Measurements from ENCODE around the gene MOB4. TPM values are rescaled to one million over a fixed set of nuclear protein-coding genes. Genes with fewer than 3 reads are reported as not detected.

The MOB4 gene
- total RNA-seq, 1 donor from 2014 or later = 25.1 TPM

- H3K9me3 ChIP-seq (ENCODE audit: control insufficient read depth in 3 of 3, low read length in 3 of 3) = no peaks in the 10 kb centered on the region
- H3K9ac ChIP-seq (ENCODE audit: low read depth in 1 of 3, low read length in 3 of 3) = peak overlapping the region in 1 of 3 donors; percentile 7
- no peak overlapping the region for H3K27ac ChIP-seq (ENCODE audit: low read depth, low read length)
- no peak overlapping the region for H3K4me3 ChIP-seq (ENCODE audit: low read length in 3 of 3)
- H3K27me3 ChIP-seq (ENCODE audit: control insufficient read depth in 3 of 3, insufficient read depth in 3 of 3, low read length in 3 of 3) = no peaks in the 10 kb centered on the region
- peaks cover 30 to 46% (median 34%) of the 10 kb centered on the region in 3 donors for H3K4me1 ChIP-seq (ENCODE audit: control insufficient read depth in 3 of 3, insufficient read depth in 3 of 3, low read length in 3 of 3)
- H3K36me3 ChIP-seq (ENCODE audit: control insufficient read depth in 3 of 3, insufficient read depth in 3 of 3, low read length in 3 of 3) = peaks cover 22 to 48% (median 45%) of the 10 kb centered on the region in 3 donors
Measured at GRCh38 chr2:197497326-197497725, 18.5 kb upstream of the MOB4 start.

- H3K4me3 ChIP-seq (ENCODE audit: low read length in 3 of 3) = peak overlapping the region; percentile 86 to 90 (median 89)
- no peaks in the 10 kb centered on the region for H3K9me3 ChIP-seq (ENCODE audit: control insufficient read depth in 3 of 3, low read length in 3 of 3)
- H3K36me3 ChIP-seq (ENCODE audit: control insufficient read depth in 3 of 3, insufficient read depth in 3 of 3, low read length in 3 of 3) = peaks cover 18 to 41% (median 37%) of the 10 kb centered on the region in 3 donors
- peak overlapping the region; percentile 90 to 97 (median 95) for H3K9ac ChIP-seq (ENCODE audit: low read depth in 1 of 3, low read length in 3 of 3)
- H3K27ac ChIP-seq (ENCODE audit: low read depth, low read length) = peak overlapping the region; percentile 95
- H3K4me1 ChIP-seq (ENCODE audit: control insufficient read depth in 3 of 3, insufficient read depth in 3 of 3, low read length in 3 of 3) = peaks cover 31 to 47% (median 35%) of the 10 kb centered on the region in 3 donors
- H3K27me3 ChIP-seq (ENCODE audit: control insufficient read depth in 3 of 3, insufficient read depth in 3 of 3, low read length in 3 of 3) = no peaks in the 10 kb centered on the region
Measured at GRCh38 chr2:197498235-197498936, 17.5 kb upstream of the MOB4 start.

DNA sequence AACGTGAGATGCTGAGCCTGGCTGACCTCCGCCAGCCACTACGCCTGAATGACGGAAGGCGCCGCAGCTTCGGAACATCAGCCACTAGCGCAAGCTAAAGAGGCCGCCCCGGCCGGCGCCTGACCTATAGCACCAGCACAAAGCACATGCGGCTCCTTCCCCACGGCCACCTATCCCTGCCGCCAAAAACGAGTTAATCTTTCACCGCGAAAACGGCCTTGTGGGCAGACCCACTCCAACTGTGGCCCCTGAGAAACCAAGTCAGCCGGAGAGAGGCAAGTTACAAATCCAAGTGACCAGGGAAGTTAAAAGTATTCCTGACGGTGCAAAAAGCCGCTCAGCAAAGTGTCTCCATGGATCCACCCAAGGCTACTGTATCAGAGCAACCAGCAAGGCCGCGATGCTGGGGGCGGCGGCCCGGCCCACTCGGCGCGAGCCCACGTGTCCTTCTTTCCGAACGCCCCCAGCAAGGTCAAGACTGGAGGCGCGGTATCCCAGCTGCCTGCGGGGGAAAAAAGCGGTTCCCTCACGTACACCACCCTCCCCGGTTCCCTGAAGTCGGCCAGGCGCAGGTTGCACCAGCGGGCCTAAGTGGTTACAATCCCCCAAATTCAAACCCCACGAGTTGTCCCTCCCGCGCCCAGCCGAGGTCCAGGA is 16.8 kb upstream of the MOB4 start:
- Histone ChIP-seq H3K4me1 (ENCODE audit: control insufficient read depth in 3 of 3, insufficient read depth in 3 of 3, low read length in 3 of 3) (peaks cover 31 to 47% (median 35%) of the 10 kb centered on the region in 3 donors), H3K4me3 (ENCODE audit: low read length in 3 of 3) (peak overlapping the region; percentile 86 to 90 (median 89)), H3K9ac (ENCODE audit: low read depth in 1 of 3, low read length in 3 of 3) (peak overlapping the region; percentile 90 to 97 (median 95)), H3K36me3 (ENCODE audit: control insufficient read depth in 3 of 3, insufficient read depth in 3 of 3, low read length in 3 of 3) (peaks cover 23 to 41% (median 38%) of the 10 kb centered on the region in 3 donors), H3K27me3 (ENCODE audit: control insufficient read depth in 3 of 3, insufficient read depth in 3 of 3, low read length in 3 of 3) (no peaks in the 10 kb centered on the region), H3K9me3 (ENCODE audit: control insufficient read depth in 3 of 3, low read length in 3 of 3) (no peaks in the 10 kb centered on the region), H3K27ac (ENCODE audit: low read depth, low read length) (peak overlapping the region; percentile 95)

DNA sequence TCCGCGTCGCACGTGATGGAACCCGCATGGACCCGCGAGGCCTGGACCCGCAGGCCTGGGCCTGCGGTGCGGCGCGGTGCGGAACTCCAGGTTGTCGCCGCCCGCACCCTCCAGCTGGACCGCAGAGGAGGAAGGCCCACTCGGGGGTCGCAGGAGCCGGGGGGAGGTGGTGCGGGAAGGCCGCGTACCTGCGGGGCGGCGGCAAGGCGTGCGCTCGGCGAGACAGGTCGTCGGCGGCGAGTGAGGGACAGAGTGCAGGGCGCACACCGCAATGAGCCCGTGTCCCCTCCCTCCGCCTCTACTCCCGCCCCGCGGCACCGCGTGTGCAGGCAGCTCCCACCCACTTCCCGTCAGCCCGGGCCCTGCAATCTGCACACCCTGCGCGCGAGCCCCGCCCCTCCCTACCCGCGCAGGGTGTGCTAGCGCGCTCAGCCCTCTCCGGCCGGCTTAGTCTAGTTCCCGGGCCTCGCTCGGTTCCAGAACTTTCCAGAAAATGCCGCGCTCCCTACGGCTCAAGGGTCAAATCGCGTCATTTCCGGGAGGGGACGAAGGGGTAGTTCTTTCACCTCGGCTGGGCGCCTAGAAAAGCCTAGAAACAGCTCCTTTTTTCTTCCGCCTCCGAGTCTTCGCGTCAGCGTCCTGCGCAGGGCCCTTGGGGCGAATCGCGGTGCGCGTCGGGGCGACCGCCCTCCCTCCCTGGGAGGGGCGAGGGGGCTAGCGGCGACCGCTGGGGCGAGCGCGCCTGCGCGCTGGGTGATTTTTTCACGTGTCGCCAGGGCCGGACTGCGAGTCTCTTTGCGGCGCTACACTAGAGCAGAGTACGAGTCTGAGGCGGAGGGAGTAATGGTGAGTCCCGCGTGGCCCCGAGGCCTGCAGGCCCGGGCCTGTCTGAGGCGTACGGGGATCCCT is 16.0 kb upstream of the MOB4 start, which contains the start of the genes HSPD1 and HSPE1:
Gene HSPD1 (minus strand): TSS at position 247 of the 909 bp plus-strand sequence. CDS start 992 bp downstream, outside the sequence.
Gene HSPE1 (plus strand): TSS at position 786 of the 909 bp plus-strand sequence. CDS start 58 bp downstream, at position 844.
- H3K36me3 ChIP-seq (ENCODE audit: control insufficient read depth in 3 of 3, insufficient read depth in 3 of 3, low read length in 3 of 3) = peaks cover 24 to 41% (median 36%) of the 10 kb centered on the region in 3 donors
- H3K9ac ChIP-seq (ENCODE audit: low read depth in 1 of 3, low read length in 3 of 3) = peak within 1 kb of the TSS; percentile 94 to 97 (median 95)
- H3K4me1 ChIP-seq (ENCODE audit: control insufficient read depth in 3 of 3, insufficient read depth in 3 of 3, low read length in 3 of 3) = peaks cover 31 to 47% (median 35%) of the 10 kb centered on the region in 3 donors
- no peaks in the 10 kb centered on the region for H3K9me3 ChIP-seq (ENCODE audit: control insufficient read depth in 3 of 3, low read length in 3 of 3)
- peak within 1 kb of the TSS; percentile 95 for H3K27ac ChIP-seq (ENCODE audit: low read depth, low read length)
- peak within 1 kb of the TSS; percentile 89 to 97 (median 90) for H3K4me3 ChIP-seq (ENCODE audit: low read length in 3 of 3)
- no peaks in the 10 kb centered on the region for H3K27me3 ChIP-seq (ENCODE audit: control insufficient read depth in 3 of 3, insufficient read depth in 3 of 3, low read length in 3 of 3)

- Histone ChIP-seq H3K27ac (ENCODE audit: low read depth, low read length) (peak overlapping the region; percentile 95), H3K4me3 (ENCODE audit: low read length in 3 of 3) (peak overlapping the region; percentile 89 to 97 (median 90)), H3K9ac (ENCODE audit: low read depth in 1 of 3, low read length in 3 of 3) (peak overlapping the region; percentile 94 to 97 (median 95)), H3K4me1 (ENCODE audit: control insufficient read depth in 3 of 3, insufficient read depth in 3 of 3, low read length in 3 of 3) (peaks cover 31 to 45% (median 35%) of the 10 kb centered on the region in 3 donors), H3K36me3 (ENCODE audit: control insufficient read depth in 3 of 3, insufficient read depth in 3 of 3, low read length in 3 of 3) (peaks cover 24 to 34% (median 30%) of the 10 kb centered on the region in 3 donors), H3K27me3 (ENCODE audit: control insufficient read depth in 3 of 3, insufficient read depth in 3 of 3, low read length in 3 of 3) (no peaks in the 10 kb centered on the region), H3K9me3 (ENCODE audit: control insufficient read depth in 3 of 3, low read length in 3 of 3) (no peaks in the 10 kb centered on the region)
Measured at GRCh38 chr2:197500503-197501131, 15.2 kb upstream of the MOB4 start.

DNA sequence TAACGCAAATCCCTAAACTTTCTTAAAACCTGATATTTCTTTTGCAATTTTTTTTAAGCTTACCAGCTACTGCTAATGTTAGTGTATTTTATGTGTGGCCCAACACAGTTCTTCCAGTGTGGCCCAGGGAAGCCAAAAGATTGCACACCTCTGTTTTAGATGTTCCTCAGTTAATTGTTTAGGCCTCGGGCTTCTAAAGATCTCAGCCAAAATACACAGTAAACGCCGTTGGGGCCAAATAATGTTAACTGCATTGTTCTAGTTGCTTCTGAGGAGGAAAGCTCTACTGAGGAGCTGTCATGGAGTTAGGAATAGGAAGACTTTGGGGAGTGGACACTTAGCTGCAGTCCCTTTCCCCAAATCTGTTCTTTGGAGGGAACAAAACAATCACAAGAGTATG is 13.7 kb upstream of the MOB4 start:
- Histone ChIP-seq H3K4me1 (ENCODE audit: control insufficient read depth in 3 of 3, insufficient read depth in 3 of 3, low read length in 3 of 3) (peaks cover 28 to 35% (median 31%) of the 10 kb centered on the region in 3 donors), H3K9me3 (ENCODE audit: control insufficient read depth in 3 of 3, low read length in 3 of 3) (no peaks in the 10 kb centered on the region), H3K27me3 (ENCODE audit: control insufficient read depth in 3 of 3, insufficient read depth in 3 of 3, low read length in 3 of 3) (no peaks in the 10 kb centered on the region), H3K4me3 (ENCODE audit: low read length in 3 of 3) (no peak overlapping the region), H3K9ac (ENCODE audit: low read depth in 1 of 3, low read length in 3 of 3) (peak overlapping the region; percentile 0 to 65 (median 28)), H3K36me3 (ENCODE audit: control insufficient read depth in 3 of 3, insufficient read depth in 3 of 3, low read length in 3 of 3) (peaks cover 14 to 25% (median 16%) of the 10 kb centered on the region in 3 donors), H3K27ac (ENCODE audit: low read depth, low read length) (peak overlapping the region; percentile 95)

DNA sequence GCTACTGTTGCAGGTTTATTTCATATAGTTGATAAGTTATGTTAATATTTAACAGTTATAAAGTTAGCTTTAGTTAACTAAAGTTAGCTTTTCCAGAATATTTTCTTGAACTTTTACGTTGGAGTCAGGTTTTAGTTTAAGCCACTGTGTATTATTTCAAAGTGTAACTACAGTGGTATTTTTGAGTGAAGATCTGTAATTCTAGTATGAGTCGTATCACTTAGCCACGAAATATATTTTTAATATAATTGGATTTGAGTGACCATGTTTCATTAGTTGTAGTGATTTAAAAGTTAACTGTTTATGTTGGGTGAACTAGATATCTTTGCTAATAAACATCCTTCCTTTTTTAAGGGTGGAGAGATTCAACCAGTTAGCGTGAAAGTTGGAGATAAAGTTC is 13.2 kb upstream of the MOB4 start:
- no peaks in the 10 kb centered on the region for H3K9me3 ChIP-seq (ENCODE audit: control insufficient read depth in 3 of 3, low read length in 3 of 3)
- H3K4me3 ChIP-seq (ENCODE audit: low read length in 3 of 3) = no peak overlapping the region
- H3K4me1 ChIP-seq (ENCODE audit: control insufficient read depth in 3 of 3, insufficient read depth in 3 of 3, low read length in 3 of 3) = peaks cover 25 to 34% (median 27%) of the 10 kb centered on the region in 3 donors
- H3K27ac ChIP-seq (ENCODE audit: low read depth, low read length) = no peak overlapping the region
- peaks cover 14 to 25% (median 14%) of the 10 kb centered on the region in 3 donors for H3K36me3 ChIP-seq (ENCODE audit: control insufficient read depth in 3 of 3, insufficient read depth in 3 of 3, low read length in 3 of 3)
- H3K27me3 ChIP-seq (ENCODE audit: control insufficient read depth in 3 of 3, insufficient read depth in 3 of 3, low read length in 3 of 3) = no peaks in the 10 kb centered on the region
- H3K9ac ChIP-seq (ENCODE audit: low read depth in 1 of 3, low read length in 3 of 3) = no peak overlapping the region

DNA sequence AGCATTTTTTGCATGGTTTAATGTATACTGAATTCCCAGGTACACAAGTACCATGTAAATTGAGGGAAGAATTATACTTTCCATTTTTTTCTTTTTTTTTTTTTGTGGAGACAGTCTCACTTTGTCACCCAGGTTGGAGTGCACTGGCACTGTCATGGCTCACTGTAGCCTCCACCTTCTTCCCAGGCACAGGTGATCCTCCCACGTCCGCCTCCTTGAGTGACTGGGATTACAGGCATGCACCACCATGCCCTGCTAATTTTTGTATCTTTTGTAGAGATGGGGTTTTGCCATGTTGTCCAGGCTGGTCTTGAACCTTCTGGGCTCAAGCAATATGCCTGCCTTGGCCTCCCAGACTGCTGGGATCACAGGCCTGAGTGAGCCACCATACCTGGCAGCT is 11.9 kb upstream of the MOB4 start:
- Histone ChIP-seq H3K9me3 (ENCODE audit: control insufficient read depth in 3 of 3, low read length in 3 of 3) (no peaks in the 10 kb centered on the region), H3K9ac (ENCODE audit: low read depth in 1 of 3, low read length in 3 of 3) (no peak overlapping the region), H3K4me3 (ENCODE audit: low read length in 3 of 3) (no peak overlapping the region), H3K4me1 (ENCODE audit: control insufficient read depth in 3 of 3, insufficient read depth in 3 of 3, low read length in 3 of 3) (peaks cover 14 to 21% (median 14%) of the 10 kb centered on the region in 3 donors), H3K27ac (ENCODE audit: low read depth, low read length) (no peak overlapping the region), H3K27me3 (ENCODE audit: control insufficient read depth in 3 of 3, insufficient read depth in 3 of 3, low read length in 3 of 3) (no peaks in the 10 kb centered on the region), H3K36me3 (ENCODE audit: control insufficient read depth in 3 of 3, insufficient read depth in 3 of 3, low read length in 3 of 3) (peaks cover 13 to 25% (median 14%) of the 10 kb centered on the region in 3 donors)

DNA sequence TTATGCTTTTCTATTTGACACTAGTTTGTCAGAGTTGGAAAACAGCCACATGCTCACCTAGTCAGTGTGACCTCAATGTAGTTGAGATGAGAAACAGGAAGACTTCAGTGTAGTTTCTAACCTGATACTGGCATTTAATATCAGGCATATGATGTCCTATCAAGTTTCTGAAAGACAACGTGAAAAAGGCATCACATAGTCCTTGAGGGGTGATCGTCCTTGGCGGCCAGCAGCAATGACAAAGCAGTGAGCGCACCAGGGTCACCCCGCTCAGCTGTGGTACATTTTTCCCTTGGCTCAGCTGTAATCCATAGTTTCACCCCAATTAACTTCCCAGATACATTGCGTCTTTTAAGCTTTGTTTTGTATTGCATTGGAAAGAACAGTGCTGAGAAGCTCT is 11.4 kb upstream of the MOB4 start:
- Histone ChIP-seq H3K9ac (ENCODE audit: low read depth in 1 of 3, low read length in 3 of 3) (no peak overlapping the region), H3K27me3 (ENCODE audit: control insufficient read depth in 3 of 3, insufficient read depth in 3 of 3, low read length in 3 of 3) (no peaks in the 10 kb centered on the region), H3K27ac (ENCODE audit: low read depth, low read length) (no peak overlapping the region), H3K9me3 (ENCODE audit: control insufficient read depth in 3 of 3, low read length in 3 of 3) (no peaks in the 10 kb centered on the region), H3K36me3 (ENCODE audit: control insufficient read depth in 3 of 3, insufficient read depth in 3 of 3, low read length in 3 of 3) (peaks cover 14 to 25% (median 15%) of the 10 kb centered on the region in 3 donors), H3K4me1 (ENCODE audit: control insufficient read depth in 3 of 3, insufficient read depth in 3 of 3, low read length in 3 of 3) (peaks cover 14 to 16% (median 14%) of the 10 kb centered on the region in 3 donors), H3K4me3 (ENCODE audit: low read length in 3 of 3) (no peak overlapping the region)

Measured in skeletal muscle tissue (tissue), 4 donors.